ENCODE results near the gene OTOGL. TPM values are rescaled to one million over a fixed set of nuclear protein-coding genes. Genes with fewer than 3 reads are reported as not detected.
"Not testable (repeated sequence)": the region's sequence is repeated elsewhere in the genome, so short reads cannot be mapped to it uniquely, and the experiment has no call there.

OTOGL gene
- total RNA-seq, 1 experiment from 2014 or later: not detected

GRCh38 chr12:80143537-80143936, 44.2 kb downstream of the OTOGL start:
- TF ChIP-seq, protein P1, sequence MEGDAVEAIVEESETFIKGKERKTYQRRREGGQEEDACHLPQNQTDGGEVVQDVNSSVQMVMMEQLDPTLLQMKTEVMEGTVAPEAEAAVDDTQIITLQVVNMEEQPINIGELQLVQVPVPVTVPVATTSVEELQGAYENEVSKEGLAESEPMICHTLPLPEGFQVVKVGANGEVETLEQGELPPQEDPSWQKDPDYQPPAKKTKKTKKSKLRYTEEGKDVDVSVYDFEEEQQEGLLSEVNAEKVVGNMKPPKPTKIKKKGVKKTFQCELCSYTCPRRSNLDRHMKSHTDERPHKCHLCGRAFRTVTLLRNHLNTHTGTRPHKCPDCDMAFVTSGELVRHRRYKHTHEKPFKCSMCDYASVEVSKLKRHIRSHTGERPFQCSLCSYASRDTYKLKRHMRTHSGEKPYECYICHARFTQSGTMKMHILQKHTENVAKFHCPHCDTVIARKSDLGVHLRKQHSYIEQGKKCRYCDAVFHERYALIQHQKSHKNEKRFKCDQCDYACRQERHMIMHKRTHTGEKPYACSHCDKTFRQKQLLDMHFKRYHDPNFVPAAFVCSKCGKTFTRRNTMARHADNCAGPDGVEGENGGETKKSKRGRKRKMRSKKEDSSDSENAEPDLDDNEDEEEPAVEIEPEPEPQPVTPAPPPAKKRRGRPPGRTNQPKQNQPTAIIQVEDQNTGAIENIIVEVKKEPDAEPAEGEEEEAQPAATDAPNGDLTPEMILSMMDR (conservative IDR thresholded peaks at IDR 0.05): no peak
- no peak for TF ChIP-seq EZH2 (IDR thresholded peaks at IDR 0.05; ENCODE audit: low read depth)
- Histone ChIP-seq H2AFZ (no peak overlapping the region), H3K4me2 (no peak overlapping the region), H3K9me2 (ENCODE audit: insufficient read depth) (no peaks in the 10 kb centered on the region), H3K9me3 (ENCODE audit: insufficient read depth, low read depth) (0 out of 2 replicates have a peak, but pooled peaks cover 4% of the 10 kb centered on the region), H3K79me2 (ENCODE audit: low read depth) (no peaks in the 10 kb centered on the region), H3K27ac (no peak overlapping the region), H3K36me3 (ENCODE audit: low read depth) (no peaks in the 10 kb centered on the region), H4K20me1 (ENCODE audit: insufficient read depth) (no peaks in the 10 kb centered on the region), H3F3A (ENCODE audit: insufficient read depth, low read depth) (no peaks in the 10 kb centered on the region), H3K4me3 (no peak overlapping the region), H3K4me1 (replicated peaks; ENCODE audit: insufficient read depth) (no peaks in the 10 kb centered on the region), H3K27me3 (ENCODE audit: insufficient read depth, low read depth) (no peaks in the 10 kb centered on the region)
- POLR2A ChIA-PET (ENCODE audit: unreplicated experiment): no interaction called here
- BruUV-seq (replicated peaks): no TSS peak
- DNase-seq: no peak
- CTCF ChIA-PET: no interaction called here
- intact Hi-C loops (cut with micrococcal nuclease; ENCODE audit: unreplicated experiment): no loop called here

- CTCF ChIA-PET; H3K27me3 ChIP-seq (ENCODE audit: insufficient read depth, low read depth); H4K20me1 ChIP-seq (ENCODE audit: insufficient read depth); H3K9me2 ChIP-seq (ENCODE audit: insufficient read depth); H3F3A ChIP-seq (ENCODE audit: insufficient read depth, low read depth); intact Hi-C loops (cut with micrococcal nuclease; ENCODE audit: unreplicated experiment); H3K36me3 ChIP-seq (ENCODE audit: low read depth); BruUV-seq (replicated peaks); H3K9me3 ChIP-seq (ENCODE audit: insufficient read depth, low read depth); H3K79me2 ChIP-seq (ENCODE audit: low read depth): not testable (repeated sequence)
- peaks cover 26% of the 10 kb centered on the region for H3K4me1 ChIP-seq (replicated peaks; ENCODE audit: insufficient read depth)
- peak overlapping the region; percentile 50 for H3K27ac ChIP-seq
- H2AFZ ChIP-seq: peak overlapping the region; percentile 83
- peak in 1 of 2 experiments; percentile 57 for DNase-seq
- H3K4me3 ChIP-seq: peak overlapping the region; percentile 52
- POLR2A ChIA-PET (ENCODE audit: unreplicated experiment): interaction anchor here (0.5 to 0.7 kb wide), 2 partner anchors 13 to 365 kb away, joined by 3 read pairs; no protein-coding TSS in a partner anchor
- peak overlapping the region; percentile 73 for H3K4me2 ChIP-seq
These were observed 50.4 kb downstream of the OTOGL start for GRCh38 chr12:80149547-80150313.

DNA sequence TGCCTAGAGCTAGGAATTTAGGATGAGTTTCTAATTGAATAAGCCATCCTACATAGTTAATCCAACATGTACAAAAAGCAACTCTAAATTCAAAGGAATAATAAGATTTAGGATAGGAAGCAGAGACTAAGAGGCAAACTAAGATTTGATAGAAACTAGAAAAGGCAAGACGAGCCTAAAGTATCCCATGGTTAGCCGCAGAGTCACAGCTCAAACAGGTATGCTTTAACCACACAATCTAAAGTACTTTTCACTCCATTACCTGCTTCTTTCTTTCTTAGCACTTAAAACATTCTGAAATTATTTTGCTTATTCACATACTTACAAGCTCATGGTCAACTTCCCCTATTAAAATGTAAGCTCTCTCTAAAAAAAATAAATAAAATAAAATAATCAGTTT, 51.8 kb downstream of the OTOGL start:
- H3K4me2 ChIP-seq: peak overlapping the region; percentile 73; the same call in 1 of the 2 replicates
- intact Hi-C loops (cut with micrococcal nuclease; ENCODE audit: unreplicated experiment): no loop called here
- no TSS peak for BruUV-seq (replicated peaks)
- no peaks in the 10 kb centered on the region for H3K27me3 ChIP-seq (ENCODE audit: insufficient read depth, low read depth)
- no peaks in the 10 kb centered on the region for H4K20me1 ChIP-seq (ENCODE audit: insufficient read depth)
- H3K4me3 ChIP-seq: peak overlapping the region; percentile 52; the same call in 1 of the 2 replicates
- no peaks in the 10 kb centered on the region for H3K9me2 ChIP-seq (ENCODE audit: insufficient read depth)
- DNase-seq: no peak
- no peaks in the 10 kb centered on the region for H3K79me2 ChIP-seq (ENCODE audit: low read depth)
- no peaks in the 10 kb centered on the region for H3K36me3 ChIP-seq (ENCODE audit: low read depth)
- H3K27ac ChIP-seq: no peak overlapping the region
- POLR2A ChIA-PET (ENCODE audit: unreplicated experiment): no interaction called here
- H3K4me1 ChIP-seq (replicated peaks; ENCODE audit: insufficient read depth): peaks cover 28% of the 10 kb centered on the region
- CTCF ChIA-PET: no interaction called here
- H2AFZ ChIP-seq: no peak overlapping the region
- H3F3A ChIP-seq (ENCODE audit: insufficient read depth, low read depth): no peaks in the 10 kb centered on the region
- H3K9me3 ChIP-seq (ENCODE audit: insufficient read depth, low read depth): peaks cover 13% of the 10 kb centered on the region; the same call in 1 of the 2 replicates
- TF ChIP-seq, protein P1 (conservative IDR thresholded peaks at IDR 0.05): no peak
- TF ChIP-seq EZH2 (IDR thresholded peaks at IDR 0.05; ENCODE audit: low read depth): no peak
